ENCODE results near the gene IER3.
"Not testable (repeated sequence)": the region's sequence is repeated elsewhere in the genome, so short reads cannot be mapped to it uniquely, and the experiment has no call there.

Gene IER3

DNA sequence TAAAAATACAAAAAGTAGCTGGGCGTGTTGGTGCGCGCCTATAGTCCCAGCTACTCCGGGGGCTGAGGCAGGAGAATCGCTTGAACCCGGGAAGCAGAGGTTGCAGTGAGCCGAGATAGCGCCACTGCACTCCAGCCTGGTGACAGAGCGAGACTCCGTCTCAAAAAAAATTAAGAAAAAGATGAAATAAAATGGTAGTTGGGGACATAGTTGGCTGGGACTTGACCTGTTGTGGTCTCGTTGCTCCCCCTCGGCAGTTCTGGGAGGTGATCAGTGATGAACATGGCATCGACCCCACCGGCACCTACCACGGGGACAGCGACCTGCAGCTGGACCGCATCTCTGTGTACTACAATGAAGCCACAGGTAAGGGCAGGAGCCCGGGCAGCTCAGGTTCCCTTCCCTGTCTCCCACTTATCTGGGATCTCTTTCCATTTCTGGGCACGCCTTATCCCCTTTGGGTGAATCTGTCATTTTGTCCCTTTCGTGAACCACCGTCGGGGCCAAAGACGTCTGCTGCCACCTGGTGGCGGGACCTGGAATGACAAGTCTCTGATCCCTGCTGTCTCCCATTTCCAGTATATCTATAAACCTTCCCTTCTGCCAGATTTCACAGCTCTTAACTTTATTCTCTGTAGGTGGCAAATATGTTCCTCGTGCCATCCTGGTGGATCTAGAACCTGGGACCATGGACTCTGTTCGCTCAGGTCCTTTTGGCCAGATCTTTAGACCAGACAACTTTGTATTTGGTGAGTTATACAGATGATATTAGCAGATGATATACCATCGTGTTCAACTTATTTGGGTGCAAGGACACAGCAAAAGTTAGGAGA is 21.9 kb downstream of the IER3 start:
- peak; percentile 78 for DNase-seq

DNA sequence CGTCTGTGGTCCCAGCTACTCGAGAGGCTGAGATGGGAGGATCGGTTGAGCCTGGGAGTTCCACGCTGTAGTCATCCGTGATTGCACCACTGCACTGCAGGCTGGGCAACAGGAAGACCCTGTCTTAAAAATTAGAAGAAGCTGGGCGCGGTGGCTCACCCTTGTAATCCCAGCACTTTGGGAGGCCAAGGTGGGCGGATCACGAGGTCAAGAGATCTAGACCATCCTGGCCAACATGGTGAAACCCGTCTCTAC is 22.4 kb downstream of the IER3 start:
- not testable (repeated sequence) for DNase-seq

GRCh38 chr6:30721198-30722024 is 22.9 kb downstream of the IER3 start:
- DNase-seq = peak; percentile 91

GRCh38 chr6:30720738-30721197 is 23.6 kb downstream of the IER3 start:
- DNase-seq = peak; percentile 57

DNA sequence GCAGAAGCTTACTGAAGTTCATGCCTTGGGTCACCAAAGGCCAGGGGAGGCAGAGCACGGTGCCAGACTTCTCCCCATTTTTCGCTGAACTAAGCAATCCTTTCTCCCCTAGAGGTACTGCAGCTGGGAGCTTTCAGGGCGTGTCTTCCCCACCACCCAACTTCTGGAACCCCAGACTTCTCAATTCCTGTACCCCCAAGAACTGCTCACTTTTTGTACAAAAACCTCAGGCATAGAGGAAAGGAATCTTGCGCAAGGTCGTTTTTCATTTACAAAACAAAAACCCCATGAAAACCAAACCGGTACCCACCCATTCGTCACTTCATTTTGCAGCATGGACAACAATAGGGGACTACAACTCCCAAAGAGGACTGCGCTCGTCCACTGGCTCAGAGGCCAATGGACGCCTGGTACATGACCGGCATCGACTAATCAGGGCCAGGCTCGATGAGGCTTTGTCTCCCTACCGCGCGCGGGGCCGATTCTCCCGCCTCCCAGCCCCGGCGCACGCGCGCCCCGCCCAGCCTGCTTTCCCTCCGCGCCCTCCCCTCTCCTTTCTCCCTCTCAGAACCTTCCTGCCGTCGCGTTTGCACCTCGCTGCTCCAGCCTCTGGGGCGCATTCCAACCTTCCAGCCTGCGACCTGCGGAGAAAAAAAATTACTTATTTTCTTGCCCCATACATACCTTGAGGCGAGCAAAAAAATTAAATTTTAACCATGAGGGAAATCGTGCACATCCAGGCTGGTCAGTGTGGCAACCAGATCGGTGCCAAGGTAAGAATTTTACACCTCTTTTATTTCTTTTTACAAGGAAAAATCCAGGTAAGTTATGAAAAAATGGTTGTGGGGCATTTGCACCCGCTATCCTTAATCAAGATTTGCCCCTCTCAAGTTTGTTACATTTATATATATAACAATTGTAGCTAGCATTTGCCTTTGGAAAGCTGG is 24.3 kb downstream of the IER3 start, which contains the start of gene TUBB:
TUBB (plus strand) TSS at position 562 of the 947 bp plus-strand sequence; CDS start at position 717, 155 bp downstream.
- DNase-seq = peak; percentile 93

DNA sequence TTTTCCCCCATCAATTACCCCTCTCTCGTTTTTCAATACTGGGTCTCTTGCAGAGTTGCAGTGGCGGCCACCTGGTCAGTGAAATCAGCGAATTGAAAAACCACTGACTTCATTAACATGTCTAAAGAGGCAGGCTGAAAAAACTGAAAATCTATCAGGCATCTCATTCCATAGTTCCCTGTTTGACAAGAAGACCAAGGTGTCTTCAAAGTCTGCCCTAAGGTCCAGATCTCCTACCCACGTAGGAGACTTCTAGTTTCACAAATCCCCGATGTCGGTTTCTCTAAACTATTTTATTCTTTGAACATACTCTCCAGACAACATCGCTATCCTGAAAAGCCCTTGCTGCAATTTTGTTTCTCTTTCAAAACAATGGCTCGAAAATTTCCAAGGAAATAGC is 25.0 kb downstream of the IER3 start:
- no peak for DNase-seq

DNA sequence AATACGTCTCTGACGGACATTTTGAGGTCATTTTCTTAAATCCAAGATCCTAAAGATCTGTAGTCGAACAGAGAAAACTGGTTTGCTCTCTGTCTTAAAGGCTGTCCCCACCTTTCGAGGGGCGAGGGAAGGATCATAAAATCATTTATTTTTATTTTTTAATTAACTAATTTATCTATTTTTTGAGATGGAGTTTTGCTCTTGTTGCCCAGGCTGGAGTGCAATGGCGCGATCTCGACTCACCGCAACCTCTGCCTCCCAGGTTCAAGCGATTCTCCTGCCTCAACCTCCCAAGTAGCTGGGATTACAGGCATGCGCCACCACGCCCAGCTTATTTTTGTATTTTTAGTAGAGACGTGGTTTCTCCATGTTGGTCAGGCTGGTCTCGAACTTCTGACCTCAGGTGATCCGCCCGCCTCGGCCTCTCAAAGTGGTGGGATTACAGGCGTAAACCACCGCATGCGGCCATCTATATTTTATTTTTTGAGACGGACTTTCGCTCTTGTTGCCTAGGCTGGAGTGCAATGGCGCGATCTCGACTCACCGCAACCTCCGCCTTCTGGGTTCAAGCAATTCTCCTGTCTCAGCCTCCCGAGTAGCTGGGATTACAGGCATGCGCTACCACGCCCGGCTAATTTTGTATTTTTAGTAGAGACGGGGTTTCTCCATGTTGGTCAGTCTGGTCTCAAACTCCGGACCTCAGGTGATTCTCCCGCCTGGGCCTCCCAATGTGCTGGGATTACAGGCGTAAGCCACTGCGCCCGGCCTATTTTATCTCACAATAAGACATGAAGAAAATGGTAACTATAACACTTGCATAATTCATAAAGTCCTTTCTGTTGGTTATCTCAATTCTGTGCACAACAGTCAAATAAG is 26.3 kb downstream of the IER3 start:
- DNase-seq = not testable (repeated sequence)

- DNase-seq = peak; percentile 99
Measured at GRCh38 chr6:30717129-30717844, 27.1 kb downstream of the IER3 start, which contains the start of gene MDC1. Gene MDC1, minus strand, starts transcription at chr6:30717281. Its CDS starts 2,106 bp downstream, at chr6:30715175.

GRCh38 chr6:30716879-30717128 is 27.5 kb downstream of the IER3 start:
- DNase-seq = no peak

DNA sequence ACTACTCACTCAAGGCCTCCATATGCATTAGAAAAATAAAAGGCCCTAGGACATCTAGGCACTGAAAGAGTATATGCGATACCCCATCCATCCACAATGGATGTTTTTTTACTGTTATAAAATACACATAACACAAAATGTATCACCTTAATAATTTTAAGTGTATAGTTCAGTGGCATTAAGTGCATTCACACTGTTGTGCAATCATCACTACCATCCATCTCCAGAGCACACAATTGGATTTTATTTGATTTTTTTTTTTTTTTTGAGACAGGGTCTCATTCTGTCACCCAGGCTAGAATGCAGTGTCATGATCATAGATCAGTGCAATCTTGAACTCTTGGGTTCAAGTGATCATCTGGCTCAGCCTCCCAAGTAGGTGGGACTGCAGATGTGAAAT is 30.1 kb downstream of the IER3 start:
- no peak for DNase-seq

GRCh38 chr6:30712441-30712945 is 31.9 kb downstream of the IER3 start:
- no peak for DNase-seq

GRCh38 chr6:30711758-30712380 is 32.5 kb downstream of the IER3 start:
- no peak for DNase-seq

DNA sequence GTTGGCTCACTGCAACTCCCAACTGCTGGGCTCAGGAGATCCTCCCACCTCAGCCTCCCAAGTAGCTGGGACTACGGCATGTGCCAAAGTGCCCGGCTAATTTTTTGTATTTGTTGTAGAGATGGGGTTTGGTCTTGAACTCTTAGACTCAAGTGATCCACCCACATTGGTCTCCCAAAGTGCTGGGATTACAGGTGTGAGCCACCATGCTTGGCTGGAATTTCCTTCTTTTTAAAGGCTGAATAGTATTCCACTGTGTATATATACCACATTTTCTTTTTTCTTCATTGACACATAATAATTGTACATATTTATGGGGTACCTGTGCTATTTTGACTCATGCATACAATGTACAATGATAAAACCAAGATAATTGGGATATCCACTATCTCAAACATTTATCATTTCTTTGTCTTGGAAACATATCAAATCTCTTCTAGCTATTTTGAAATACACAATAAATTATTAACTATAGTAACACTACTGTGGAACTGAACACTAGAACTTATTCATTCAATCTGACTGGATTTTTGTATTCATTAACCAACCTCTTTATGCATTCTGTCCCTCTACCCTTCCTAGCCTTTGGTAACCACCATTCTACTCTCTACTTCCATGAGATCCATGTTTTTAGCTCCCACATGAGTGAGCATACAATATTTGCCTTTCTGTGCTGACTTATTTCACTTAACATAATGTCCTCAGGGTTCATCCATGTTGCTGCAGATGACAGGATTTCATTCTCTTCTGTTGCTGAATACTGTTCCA is 35.1 kb downstream of the IER3 start:
- DNase-seq = no peak

GRCh38 chr6:30707281-30707850 is 37.0 kb downstream of the IER3 start:
- no peak for DNase-seq

DNA sequence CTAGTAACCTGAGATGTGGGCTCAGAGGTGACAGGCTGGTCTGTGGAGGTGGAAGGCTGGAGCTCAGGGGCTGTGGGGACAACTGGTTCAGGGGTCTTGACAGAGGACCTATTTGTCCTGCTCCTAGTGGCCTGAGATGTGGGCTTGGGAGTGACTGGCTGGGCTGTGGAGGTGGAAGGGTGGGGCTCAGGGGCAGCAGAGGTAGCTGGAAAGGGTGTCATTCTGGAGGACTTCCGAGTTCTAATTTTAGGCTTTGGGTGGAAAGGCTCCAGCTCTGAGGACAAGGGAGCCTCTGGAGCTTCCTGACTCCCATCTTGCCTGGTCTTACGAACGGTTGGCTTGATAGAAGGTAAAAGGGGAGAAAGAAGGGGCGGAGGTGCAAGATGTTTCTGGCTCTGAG is 38.7 kb downstream of the IER3 start:
- no peak for DNase-seq

- DNase-seq = no peak
Measured at GRCh38 chr6:30703821-30704220, 40.5 kb downstream of the IER3 start.

DNA sequence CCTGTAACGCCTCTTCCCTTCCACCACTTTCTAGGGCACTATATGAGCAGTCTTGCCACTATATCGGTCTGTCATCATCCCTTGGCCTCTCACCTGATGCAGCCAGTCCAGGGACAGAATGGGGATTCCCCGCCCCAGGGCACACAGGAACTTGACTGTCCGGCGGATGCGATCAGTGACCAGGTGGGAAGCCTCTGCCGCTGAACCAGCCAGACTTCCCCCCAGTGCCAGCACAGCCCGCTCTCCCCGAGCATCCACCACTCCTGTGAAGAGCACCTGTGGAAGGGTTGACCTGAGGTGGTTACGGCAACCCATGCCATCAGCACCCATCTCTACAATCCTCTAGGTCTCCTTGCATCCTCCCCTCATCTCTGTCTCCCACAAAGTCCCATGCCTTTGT is 41.3 kb downstream of the IER3 start:
- DNase-seq = no peak

DNA sequence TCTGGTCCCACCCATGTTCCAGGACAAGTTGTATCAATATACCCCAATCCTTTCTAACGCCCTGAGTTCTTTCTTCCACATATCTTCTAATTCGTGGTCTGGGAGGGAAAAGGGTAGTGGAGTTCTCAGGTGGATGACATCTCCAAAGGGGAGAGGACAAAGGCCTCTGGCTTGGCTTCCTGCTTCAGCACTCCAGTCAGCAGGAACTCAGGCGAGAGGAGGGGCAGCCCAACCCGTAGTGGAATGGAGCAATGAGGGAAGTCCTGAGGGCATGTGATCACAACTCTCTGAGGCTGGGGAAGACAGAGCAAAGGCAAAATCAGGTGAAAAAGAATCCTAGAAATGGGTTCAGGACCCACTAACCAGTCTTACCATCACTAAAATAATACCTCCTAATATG is 44.0 kb downstream of the IER3 start:
- DNase-seq = no peak

GRCh38 chr6:30696432-30696831 is 47.9 kb downstream of the IER3 start:
- no peak for DNase-seq

All from activated effector memory CD4-positive, alpha-beta T cell treated with Interleukin-2 at 50 U/mL for 16 hours (primary cell).